Epithelial cell of proximal tubule (primary cell): ENCODE measurements around the gene ARFGAP2. TPM values are rescaled to one million over a fixed set of nuclear protein-coding genes. Genes with fewer than 3 reads are reported as not detected.
"Not testable (repeated sequence)": the region's sequence is repeated elsewhere in the genome, so short reads cannot be mapped to it uniquely, and the experiment has no call there.

Experiments used
- DNase-seq: peaks from one replicate; pipeline ENCODE4 v3.0.0-alpha.2; 2011; ENCODE audit warnings: low read depth
- H3K4me3 ChIP-seq: 2 replicates; pipeline ENCODE4 v1.5.1; 2011; ENCODE audit warnings: low read depth, mild to moderate bottlenecking, low read length
- total RNA-seq: library from RNA; depleted of rRNA; stranded (reverse); fragments of >200 nt; gene quantifications from 2 replicates; pipeline ENCODE4 v1.2.3, GENCODE V29; 2015
- TF ChIP-seq, protein P1 (sequence below): conservative IDR thresholded peaks from 2 replicates; pipeline ENCODE4 v1.5.1; 2012; ENCODE audit warnings: low read depth, mild to moderate bottlenecking, low read length

ARFGAP2 gene
- total RNA-seq, 1 donor from 2014 or later = 94.0 TPM

DNA sequence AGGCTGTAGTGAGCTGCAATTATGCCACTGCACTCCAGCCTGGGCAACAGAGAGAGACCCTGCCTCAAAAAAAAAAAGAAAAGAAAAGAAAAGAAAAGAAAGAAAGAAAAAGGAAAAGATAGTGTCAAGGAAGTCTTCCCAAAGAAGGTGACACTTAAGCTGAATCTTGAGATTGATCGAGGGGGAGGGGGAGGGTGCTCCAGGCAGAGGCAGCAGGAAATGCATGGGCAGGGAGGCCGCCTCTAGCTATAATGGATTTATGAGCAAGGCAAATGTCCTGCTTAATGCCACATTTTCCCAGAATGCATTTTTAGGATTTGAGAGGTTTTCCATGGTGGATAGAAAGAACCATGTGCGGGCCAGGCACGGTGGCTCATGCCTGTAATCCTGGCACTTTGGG, 24.3 kb upstream of the ARFGAP2 start:
- TF ChIP-seq, protein P1, sequence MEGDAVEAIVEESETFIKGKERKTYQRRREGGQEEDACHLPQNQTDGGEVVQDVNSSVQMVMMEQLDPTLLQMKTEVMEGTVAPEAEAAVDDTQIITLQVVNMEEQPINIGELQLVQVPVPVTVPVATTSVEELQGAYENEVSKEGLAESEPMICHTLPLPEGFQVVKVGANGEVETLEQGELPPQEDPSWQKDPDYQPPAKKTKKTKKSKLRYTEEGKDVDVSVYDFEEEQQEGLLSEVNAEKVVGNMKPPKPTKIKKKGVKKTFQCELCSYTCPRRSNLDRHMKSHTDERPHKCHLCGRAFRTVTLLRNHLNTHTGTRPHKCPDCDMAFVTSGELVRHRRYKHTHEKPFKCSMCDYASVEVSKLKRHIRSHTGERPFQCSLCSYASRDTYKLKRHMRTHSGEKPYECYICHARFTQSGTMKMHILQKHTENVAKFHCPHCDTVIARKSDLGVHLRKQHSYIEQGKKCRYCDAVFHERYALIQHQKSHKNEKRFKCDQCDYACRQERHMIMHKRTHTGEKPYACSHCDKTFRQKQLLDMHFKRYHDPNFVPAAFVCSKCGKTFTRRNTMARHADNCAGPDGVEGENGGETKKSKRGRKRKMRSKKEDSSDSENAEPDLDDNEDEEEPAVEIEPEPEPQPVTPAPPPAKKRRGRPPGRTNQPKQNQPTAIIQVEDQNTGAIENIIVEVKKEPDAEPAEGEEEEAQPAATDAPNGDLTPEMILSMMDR = no peak
- no peak overlapping the region for H3K4me3 ChIP-seq
- DNase-seq = no peak

GRCh38 chr11:47198161-47198560, 21.5 kb upstream of the ARFGAP2 start:
- DNase-seq, H3K4me3 ChIP-seq: not testable (repeated sequence)

DNA sequence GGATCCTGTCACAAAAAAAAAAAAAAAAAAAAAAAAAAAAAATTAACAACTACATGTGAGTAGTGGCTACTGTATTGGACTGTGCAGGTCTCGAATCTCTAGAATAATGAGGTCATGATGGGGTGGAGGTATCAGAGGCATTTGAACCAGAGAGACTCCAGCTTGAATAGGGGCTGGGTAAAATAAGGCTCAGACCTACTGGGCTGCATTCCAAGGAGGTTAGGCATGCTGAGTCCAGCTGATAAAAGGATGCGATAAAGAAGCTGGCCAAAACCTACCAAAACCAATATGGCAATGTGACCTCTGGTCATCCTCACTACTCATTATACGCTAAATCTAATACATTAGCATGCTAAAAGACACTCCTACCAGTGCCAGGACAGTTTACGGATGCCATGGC, 15.4 kb upstream of the ARFGAP2 start:
- TF ChIP-seq, protein P1 = no peak
- no peak overlapping the region for H3K4me3 ChIP-seq
- no peak for DNase-seq

DNA sequence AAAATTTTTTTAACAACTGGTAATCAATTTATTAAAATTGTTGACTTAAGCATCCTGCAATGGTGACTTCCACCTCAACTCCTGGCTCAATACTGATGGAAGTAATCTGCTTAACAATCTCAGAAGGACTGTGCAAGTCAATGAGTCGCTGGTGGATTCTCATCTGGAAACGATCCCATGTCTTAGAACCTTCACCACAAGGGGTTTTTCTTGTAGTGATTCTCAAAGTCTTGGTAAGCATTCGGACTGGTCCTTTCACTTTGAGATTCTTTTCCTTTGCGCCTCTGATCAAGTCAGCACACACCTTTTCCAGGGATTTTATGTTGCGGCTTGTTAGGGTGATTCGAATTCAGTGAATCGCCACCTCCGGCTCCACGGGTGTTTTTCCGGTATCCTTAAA, 14.5 kb upstream of the ARFGAP2 start:
- DNase-seq, H3K4me3 ChIP-seq: not testable (repeated sequence)

DNA sequence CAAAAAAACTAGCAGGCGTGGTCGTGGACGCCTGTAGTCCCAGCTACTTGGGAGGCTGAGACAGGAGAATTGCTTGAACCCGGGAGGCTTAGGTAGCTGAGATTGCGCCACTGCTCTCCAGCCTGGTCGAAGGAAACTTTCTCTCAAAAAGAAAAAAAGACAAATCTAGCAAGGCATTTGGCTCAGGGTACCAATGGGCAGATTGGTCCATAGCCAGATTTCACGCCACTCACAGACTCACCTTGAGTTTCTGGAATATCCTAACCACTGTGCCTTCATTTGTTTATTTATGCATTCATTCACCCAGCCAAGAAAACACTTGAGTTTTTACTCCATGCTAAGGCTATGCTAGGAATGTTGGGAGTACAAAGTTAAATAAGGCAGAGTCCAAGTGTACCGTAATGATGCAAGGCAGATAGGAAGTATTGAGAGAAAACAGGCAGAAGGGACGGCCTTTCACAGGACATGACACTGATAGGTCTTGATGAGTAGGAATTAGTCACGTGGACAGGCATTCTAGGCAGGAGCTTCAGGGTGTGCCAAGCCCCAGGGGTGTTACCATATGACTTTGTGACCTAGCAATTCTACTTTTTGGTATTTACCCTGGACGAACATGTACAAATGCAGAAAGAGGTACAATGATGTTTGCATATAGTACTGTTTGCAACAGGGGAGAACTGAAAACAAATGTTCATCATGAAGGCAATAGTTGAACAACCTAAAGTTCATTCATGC, 12.6 kb upstream of the ARFGAP2 start:
- DNase-seq = peak; percentile 87
- H3K4me3 ChIP-seq = no peak overlapping the region
- TF ChIP-seq, protein P1 = no peak

DNA sequence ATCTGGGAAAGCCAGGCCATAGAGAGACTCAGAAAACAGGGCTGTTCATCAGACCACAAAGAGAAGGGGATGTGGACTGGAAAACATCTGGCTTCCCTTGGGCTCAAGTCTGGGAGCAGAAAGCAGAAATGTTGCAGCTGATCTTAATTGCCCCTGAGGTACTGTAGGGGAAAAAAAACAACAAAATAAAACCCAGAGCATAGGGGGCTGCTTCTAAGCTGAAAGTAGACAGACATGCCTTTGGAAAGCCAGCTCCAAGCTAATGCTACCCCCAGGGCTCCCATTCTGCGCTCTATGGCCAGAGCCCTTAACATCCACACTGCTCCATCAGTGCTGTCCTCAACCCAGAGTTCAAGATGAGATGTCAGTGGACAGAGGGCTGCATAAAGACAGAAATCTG, 11.6 kb upstream of the ARFGAP2 start:
- no peak for DNase-seq
- TF ChIP-seq, protein P1 = no peak
- H3K4me3 ChIP-seq = no peak overlapping the region

GRCh38 chr11:47187723-47188122, 11.0 kb upstream of the ARFGAP2 start:
- TF ChIP-seq, protein P1 = no peak
- no peak for DNase-seq
- H3K4me3 ChIP-seq = peak overlapping the region; percentile 77
